ENCODE measurements around the gene NALCN. TPM values are rescaled to one million over a fixed set of nuclear protein-coding genes. Genes with fewer than 3 reads are reported as not detected.

The NALCN gene
- total and polyA plus RNA-seq, 2 donors (not counting 1 experiment from before 2014, with no cell fraction given): not detected

DNA sequence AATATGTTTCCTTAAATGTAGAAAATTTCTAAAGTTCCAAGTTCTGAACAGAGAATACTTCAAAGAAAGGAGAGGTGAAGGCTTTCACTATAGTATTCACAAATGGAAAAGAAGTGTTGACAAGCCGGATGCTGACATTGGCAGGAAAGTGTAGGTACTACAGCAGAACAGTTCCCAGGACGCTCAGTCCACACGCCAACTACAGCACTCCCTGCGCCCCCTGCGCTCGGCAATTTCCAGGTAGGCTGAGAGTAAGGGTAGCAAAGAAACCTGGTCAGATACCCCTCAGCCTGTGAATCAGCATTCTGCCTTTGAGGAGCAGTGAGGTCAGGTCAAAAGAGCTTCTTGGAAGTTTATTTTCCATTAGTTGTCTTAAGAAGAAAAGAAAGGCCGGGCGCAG lies 115.3 kb downstream of the NALCN start:
- intact Hi-C loops (cut with micrococcal nuclease): no loop called here
- TF ChIP-seq EZH2 (IDR thresholded peaks at IDR 0.05; ENCODE audit: borderline replicate concordance, insufficient read depth, low read depth, low read length, poor library complexity, severe bottlenecking): no peak
- TF ChIP-seq, protein P1, sequence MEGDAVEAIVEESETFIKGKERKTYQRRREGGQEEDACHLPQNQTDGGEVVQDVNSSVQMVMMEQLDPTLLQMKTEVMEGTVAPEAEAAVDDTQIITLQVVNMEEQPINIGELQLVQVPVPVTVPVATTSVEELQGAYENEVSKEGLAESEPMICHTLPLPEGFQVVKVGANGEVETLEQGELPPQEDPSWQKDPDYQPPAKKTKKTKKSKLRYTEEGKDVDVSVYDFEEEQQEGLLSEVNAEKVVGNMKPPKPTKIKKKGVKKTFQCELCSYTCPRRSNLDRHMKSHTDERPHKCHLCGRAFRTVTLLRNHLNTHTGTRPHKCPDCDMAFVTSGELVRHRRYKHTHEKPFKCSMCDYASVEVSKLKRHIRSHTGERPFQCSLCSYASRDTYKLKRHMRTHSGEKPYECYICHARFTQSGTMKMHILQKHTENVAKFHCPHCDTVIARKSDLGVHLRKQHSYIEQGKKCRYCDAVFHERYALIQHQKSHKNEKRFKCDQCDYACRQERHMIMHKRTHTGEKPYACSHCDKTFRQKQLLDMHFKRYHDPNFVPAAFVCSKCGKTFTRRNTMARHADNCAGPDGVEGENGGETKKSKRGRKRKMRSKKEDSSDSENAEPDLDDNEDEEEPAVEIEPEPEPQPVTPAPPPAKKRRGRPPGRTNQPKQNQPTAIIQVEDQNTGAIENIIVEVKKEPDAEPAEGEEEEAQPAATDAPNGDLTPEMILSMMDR (IDR thresholded peaks at IDR 0.05): no peak
- peaks cover 0 to 5% (median 0%) of the 10 kb centered on the region in 3 donors for H3K9me3 ChIP-seq (ENCODE audit: control extremely low read depth in 1 of 3, control insufficient read depth in 2 of 3, insufficient read depth in 1 of 3, low read length in 2 of 3)
- no peak overlapping the region for H2AFZ ChIP-seq (ENCODE audit: insufficient read depth, low read depth, low read length, poor library complexity, severe bottlenecking)
- no peaks in the 10 kb centered on the region for H3K27me3 ChIP-seq (replicated peaks in 1 of 4; ENCODE audit: control extremely low read depth in 1 of 4, control insufficient read depth in 3 of 4, insufficient read depth in 4 of 4, low read length in 3 of 4)
- WGBS (ENCODE audit: insufficient coverage): 96% methylated on average over 6 of the region's 8 CpGs
- H3K79me2 ChIP-seq (ENCODE audit: control insufficient read depth, insufficient read depth, low read length): no peaks in the 10 kb centered on the region
- Mint-ChIP-seq H3K9me3 (ENCODE audit: insufficient read depth) (peaks cover 2% of the 10 kb centered on the region), H3K4me3 (no peak overlapping the region), H3K4me1 (no peaks in the 10 kb centered on the region), H3K27ac (no peak overlapping the region), H3K27me3 (no peaks in the 10 kb centered on the region)
- H3K9ac ChIP-seq (ENCODE audit: low read length): no peak overlapping the region
- H3K4me3 ChIP-seq (ENCODE audit: control extremely low read depth in 1 of 5, extremely low read depth in 1 of 5, insufficient read depth in 1 of 5, low read depth in 2 of 5, low read length in 4 of 5): no peak overlapping the region
- H3K27ac ChIP-seq (ENCODE audit: low read length in 2 of 2): no peak overlapping the region
- no peak for DNase-seq
- H4K20me1 ChIP-seq (ENCODE audit: control insufficient read depth, insufficient read depth, low read length, poor library complexity, severe bottlenecking): no peaks in the 10 kb centered on the region
- CTCF ChIA-PET: no interaction called here
- no peaks in the 10 kb centered on the region for H3K4me1 ChIP-seq (ENCODE audit: control insufficient read depth in 2 of 2, insufficient read depth in 2 of 2, low read length in 2 of 2)
- POLR2A ChIA-PET: no interaction called here
- no peak overlapping the region for H3K4me2 ChIP-seq (replicated peaks; ENCODE audit: low read depth, low read length, poor library complexity, severe bottlenecking)
- no peaks in the 10 kb centered on the region for H3K36me3 ChIP-seq (replicated peaks in 1 of 2; ENCODE audit: control extremely low read depth in 1 of 2, control insufficient read depth in 1 of 2, extremely low read depth in 1 of 2, insufficient read depth in 2 of 2, low read length in 1 of 2)
- ATAC-seq (ENCODE audit: low read depth): no peak

- peaks cover 0 to 6% (median 0%) of the 10 kb centered on the region in 3 donors for H3K9me3 ChIP-seq (ENCODE audit: control extremely low read depth in 1 of 3, control insufficient read depth in 2 of 3, insufficient read depth in 1 of 3, low read length in 2 of 3)
- no peak overlapping the region for H3K27ac ChIP-seq (ENCODE audit: low read length in 2 of 2)
- CTCF ChIA-PET: no interaction called here
Measured at GRCh38 chr13:101300531-101300930, 115.8 kb downstream of the NALCN start.

More at GRCh38 chr13:101300531-101300930, 115.8 kb downstream of the NALCN start:
- Histone ChIP-seq H2AFZ (ENCODE audit: insufficient read depth, low read depth, low read length, poor library complexity, severe bottlenecking) (no peak overlapping the region), H3K4me2 (replicated peaks; ENCODE audit: low read depth, low read length, poor library complexity, severe bottlenecking) (no peak overlapping the region), H4K20me1 (ENCODE audit: control insufficient read depth, insufficient read depth, low read length, poor library complexity, severe bottlenecking) (no peaks in the 10 kb centered on the region), H3K36me3 (replicated peaks in 1 of 2; ENCODE audit: control extremely low read depth in 1 of 2, control insufficient read depth in 1 of 2, extremely low read depth in 1 of 2, insufficient read depth in 2 of 2, low read length in 1 of 2) (no peaks in the 10 kb centered on the region), H3K4me1 (ENCODE audit: control insufficient read depth in 2 of 2, insufficient read depth in 2 of 2, low read length in 2 of 2) (no peaks in the 10 kb centered on the region), H3K4me3 (ENCODE audit: control extremely low read depth in 1 of 5, extremely low read depth in 1 of 5, insufficient read depth in 1 of 5, low read depth in 2 of 5, low read length in 4 of 5) (no peak overlapping the region), H3K79me2 (ENCODE audit: control insufficient read depth, insufficient read depth, low read length) (no peaks in the 10 kb centered on the region), H3K9ac (ENCODE audit: low read length) (no peak overlapping the region), H3K27me3 (replicated peaks in 1 of 4; ENCODE audit: control extremely low read depth in 1 of 4, control insufficient read depth in 3 of 4, insufficient read depth in 4 of 4, low read length in 3 of 4) (no peaks in the 10 kb centered on the region)
- WGBS (ENCODE audit: insufficient coverage): 17% methylated on average over 1 of the region's 2 CpGs
- POLR2A ChIA-PET: no interaction called here
- TF ChIP-seq EZH2 (IDR thresholded peaks at IDR 0.05; ENCODE audit: borderline replicate concordance, insufficient read depth, low read depth, low read length, poor library complexity, severe bottlenecking): no peak
- TF ChIP-seq, protein P1 (IDR thresholded peaks at IDR 0.05): no peak
- H3K27ac Mint-ChIP-seq: no peak overlapping the region
- DNase-seq (no peak), ATAC-seq (ENCODE audit: low read depth) (no peak)
- peaks cover 2% of the 10 kb centered on the region for H3K9me3 Mint-ChIP-seq (ENCODE audit: insufficient read depth)
- no peak overlapping the region for H3K4me3 Mint-ChIP-seq
- H3K4me1 Mint-ChIP-seq: no peaks in the 10 kb centered on the region
- H3K27me3 Mint-ChIP-seq: no peaks in the 10 kb centered on the region
- intact Hi-C loops (cut with micrococcal nuclease): no loop called here

Measured in B cell (primary cell).